GM12878 (cell line): ENCODE data around the gene ZDHHC14. TPM values are rescaled to one million over a fixed set of nuclear protein-coding genes. Genes with fewer than 3 reads are reported as not detected.
A peak's percentile ranks its signal among the peaks of the same experiment; 100 is the strongest.

Source experiments
- ATAC-seq: fragments of 200-7000 bp; cut with Tn5 transposase; 3 replicates; pipeline ENCODE4 v1.9.1; 2020; ENCODE audit warnings: mild to moderate bottlenecking, moderate library complexity
- BruUV-seq: library from RNA; stranded (reverse); fragments of 400-500 nt; replicated peaks from 2 replicates; lab custom pipeline; 2021; lab: Mats Ljungman, UMichigan
- CTCF ChIA-PET: fragments of 300-600 bp; sonication (Branson Sonifier 250); formaldehyde crosslinking; extraction: SDS; loops from one replicate; lab custom pipeline; 2021; ENCODE audit warnings: inconsistent platforms; lab: Yijun Ruan, JAX
- POLR2A ChIA-PET: fragments of 350-600 bp; formaldehyde crosslinking; extraction: SDS; loops from one replicate; lab custom pipeline; 2021; ENCODE audit warnings: inconsistent platforms; lab: Charles Lee
- RAD21 ChIA-PET: fragments of 300-600 bp; sonication (Branson Sonifier 250); formaldehyde crosslinking; loops from one replicate; lab custom pipeline; 2023; ENCODE audit warnings: antibody characterized with exemption; ENCODE audit not compliant: unreplicated experiment; lab: Charles Lee
- SMC1A ChIA-PET: fragments of 300-600 bp; sonication (Branson Sonifier 250); formaldehyde crosslinking; loops from one replicate; lab custom pipeline; 2023; ENCODE audit not compliant: unreplicated experiment, uncharacterized antibody; lab: Charles Lee
- DNase-seq: peaks from one replicate; pipeline ENCODE4 v3.0.0-alpha.2; 2011; ENCODE audit warnings: low read depth, low spot score
- FAIRE-seq: peaks from 3 replicates; lab custom pipeline; 2011; peaks lifted over from hg19 to GRCh38; lab: Jason Lieb, UNC
- H2AFZ ChIP-seq: 2 replicates; pipeline ENCODE4 v1.6.0; 2011; ENCODE audit warnings: low read depth, low read length, control low read depth; ENCODE audit not compliant: control insufficient read depth
- H3K27ac ChIP-seq: 2 replicates; pipeline ENCODE4 v1.5.1; 2011; ENCODE audit warnings: control low read depth; ENCODE audit not compliant: control insufficient read depth, insufficient read depth
- H3K27me3 ChIP-seq, 2 experiments: replicated peaks in 1 of 2; 2 replicates each; pipeline versions ENCODE4 v1.6.0 to v1.6.1; 2011; ENCODE audit warnings: low read length in 1 of 2; ENCODE audit not compliant: control insufficient read depth in 2 of 2, insufficient read depth in 2 of 2
- H3K36me3 ChIP-seq, 2 experiments: 2 replicates each; pipeline ENCODE4 v1.5.1; 2011; ENCODE audit warnings: low read length in 1 of 2; ENCODE audit not compliant: control insufficient read depth in 2 of 2, insufficient read depth in 2 of 2
- H3K4me1 ChIP-seq: 2 replicates; pipeline ENCODE4 v1.6.1; 2011; ENCODE audit warnings: mild to moderate bottlenecking, low read length, moderate library complexity, mixed read lengths; ENCODE audit not compliant: control insufficient read depth, insufficient read depth
- H3K4me2 ChIP-seq: 2 replicates; pipeline ENCODE4 v1.6.0; 2011; ENCODE audit warnings: control low read depth; ENCODE audit not compliant: control insufficient read depth, insufficient read depth
- H3K4me3 ChIP-seq: fragments of 200-600 bp; sonication (generic); 2 replicates; pipeline ENCODE4 v1.5.1; 2016
- H3K79me2 ChIP-seq: 2 replicates; pipeline ENCODE4 v1.6.0; 2011; ENCODE audit warnings: low read length; ENCODE audit not compliant: control insufficient read depth, insufficient read depth
- H3K9ac ChIP-seq: 2 replicates; pipeline ENCODE4 v1.8.0; 2011; ENCODE audit warnings: low read length, control low read depth, mixed read lengths; ENCODE audit not compliant: control insufficient read depth, insufficient read depth
- H3K9me3 ChIP-seq: replicated peaks from 3 replicates; pipeline ENCODE4 v1.5.1; 2011; ENCODE audit warnings: mild to moderate bottlenecking, low read length; ENCODE audit not compliant: control insufficient read depth, insufficient read depth
- H4K20me1 ChIP-seq: 2 replicates; pipeline ENCODE4 v1.6.0; 2011; ENCODE audit not compliant: control insufficient read depth, insufficient read depth
- HDGF ChIP-seq: fragments of 450-650 bp; IDR thresholded peaks from 2 replicates; pipeline ENCODE4 v1.6.1; 2016; ENCODE audit warnings: antibody characterized with exemption
- IKZF2 ChIP-seq, 2 experiments: fragments of 450-650 bp; IDR thresholded peaks; 2 replicates each; pipeline ENCODE4 v1.6.1; 2017; ENCODE audit warnings: mild to moderate bottlenecking in 2 of 2, moderate library complexity in 2 of 2
- MEF2B ChIP-seq: fragments of 450-650 bp; IDR thresholded peaks from 2 replicates; pipeline ENCODE4 v1.6.1; 2018; ENCODE audit warnings: mild to moderate bottlenecking, moderate library complexity; ENCODE audit not compliant: partially characterized antibody, poor library complexity, severe bottlenecking
- POLR2A ChIP-seq: IDR thresholded peaks from 2 replicates; pipeline ENCODE4 v1.6.1; 2011; ENCODE audit warnings: low read depth, mild to moderate bottlenecking, low read length
- SMAD1 ChIP-seq: fragments of 450-650 bp; IDR thresholded peaks from 2 replicates; pipeline ENCODE4 v1.6.1; 2018; ENCODE audit warnings: mild to moderate bottlenecking, low read depth; ENCODE audit not compliant: partially characterized antibody
- SMARCA5 ChIP-seq: fragments of 450-650 bp; IDR thresholded peaks from 2 replicates; pipeline ENCODE4 v1.6.1; 2017; ENCODE audit warnings: mild to moderate bottlenecking
- SP1 ChIP-seq: IDR thresholded peaks from one replicate; pipeline ENCODE4 v1.6.1; 2011; ENCODE audit warnings: low read depth, low read length
- SPI1 ChIP-seq: IDR thresholded peaks from 2 replicates; pipeline ENCODE4 v1.6.1; 2011; ENCODE audit warnings: low read depth, mild to moderate bottlenecking, low read length, moderate library complexity, borderline replicate concordance; ENCODE audit not compliant: insufficient read depth
- TCF7 ChIP-seq: IDR thresholded peaks from 2 replicates; pipeline ENCODE4 v1.6.1; 2014; ENCODE audit warnings: antibody characterized with exemption, borderline replicate concordance
- YY1 ChIP-seq: IDR thresholded peaks from 2 replicates; pipeline ENCODE4 v1.6.1; 2011; ENCODE audit warnings: low read depth, mild to moderate bottlenecking, low read length
- ZBED1 ChIP-seq: IDR thresholded peaks from 2 replicates; pipeline ENCODE4 v1.6.1; 2016; ENCODE audit warnings: borderline replicate concordance
- ZBTB33 ChIP-seq: fragments of 450-650 bp; IDR thresholded peaks from 2 replicates; pipeline ENCODE4 v1.6.1; 2017; ENCODE audit warnings: mild to moderate bottlenecking
- ZNF217 ChIP-seq: fragments of 450-650 bp; IDR thresholded peaks from 2 replicates; pipeline ENCODE4 v1.6.1; 2017; ENCODE audit warnings: antibody characterized with exemption, mild to moderate bottlenecking
- ZNF687 ChIP-seq: fragments of 450-650 bp; IDR thresholded peaks from 2 replicates; pipeline ENCODE4 v1.6.1; 2017; ENCODE audit warnings: mild to moderate bottlenecking, moderate library complexity
- WGBS: methylation state at CpG from one replicate; pipeline ENCODE4 v1.1.6; 2016; ENCODE audit warnings: low lambda C conversion rate; ENCODE audit not compliant: insufficient replicate concordance, insufficient coverage; ENCODE audit errors: missing lambda C conversion rate; 5-methylcytosine and 5-hydroxymethylcytosine counted together
- in situ Hi-C: fragments of 300-500 bp; cut with MboI; formaldehyde crosslinking; loops from 9 replicates; pipeline ENCODE4 v1.14.3; 2018; ENCODE audit warnings: mixed read lengths
- intact Hi-C: fragments of 100-400 bp; cut with micrococcal nuclease; formaldehyde crosslinking; loops from one replicate; pipeline ENCODE4 v1.14.2; 2022; ENCODE audit not compliant: unreplicated experiment
- polyA plus RNA-seq, 11 experiments: library from polyadenylated mRNA; depleted of rRNA in 4 of 11; unstranded in 6 of 11; stranded (reverse) in 5 of 11; fragments of >200 nt; fragmentation: Nextera tagmentation in 4 of 11; fragmentation: Illumina TruSeq in 1 of 11; extraction: Ambion mirVana in 4 of 11; extraction: Trizol in 1 of 11; gene quantifications; 1 replicate in 1 of 11; 2 replicates in 10 of 11; pipeline versions ENCODE4 v1.2.1 to v1.2.3, GENCODE V29; 2011 to 2016; ENCODE audit warnings: inconsistent platforms in 2 of 11, missing spikeins in 2 of 11, low read depth in 1 of 11
- total RNA-seq, 4 experiments: library from RNA; depleted of rRNA in 3 of 4; stranded (reverse); fragments of >200 nt in 3 of 4; fragmentation: Illumina TruSeq in 1 of 4; extraction: Trizol in 1 of 4; gene quantifications; 2 replicates each; pipeline versions ENCODE4 v1.2.1 to v1.2.3, GENCODE V29; 2013 to 2021

ZDHHC14 gene
- total and polyA plus RNA-seq, 10 of the 15 experiments (the other 5 are each of a cell fraction or from before 2014, with no cell fraction given) = 0.15 to 16.0 (median 0.76) TPM; not detected in 1

GRCh38 chr6:157597461-157598312, 216.7 kb downstream of the ZDHHC14 start:
- H3K36me3 ChIP-seq = peaks cover 0 to 3% of the 10 kb centered on the region in 2 experiments; a peak in 2 of 4 replicates
- H2AFZ ChIP-seq = no peak overlapping the region
- ATAC-seq = peak; percentile 91
- H3K9me3 ChIP-seq = no peaks in the 10 kb centered on the region; the same call in 2 of the 3 replicates
- ChIA-PET SMC1A (interaction anchor here (0.6 to 4.0 kb wide), 21 partner anchors 9 to 283 kb away, joined by 3 to 41 read pairs (median 5); partner anchors contain the start of gene TMEM242), CTCF (interaction anchor here (0.7 to 3.8 kb wide), 14 partner anchors 8 to 283 kb away, joined by 3 to 32 read pairs (median 5); partner anchors contain the start of gene TMEM242), POLR2A (interaction anchor here (1.3 to 1.6 kb wide), 2 partner anchors 26 to 36 kb away, joined by 4 read pairs; no protein-coding TSS in a partner anchor), RAD21 (interaction anchor here (0.8 to 7.3 kb wide), 10 partner anchors 10 to 283 kb away, joined by 3 to 56 read pairs (median 4); no protein-coding TSS in a partner anchor)
- H3K9ac ChIP-seq = no peak overlapping the region
- H4K20me1 ChIP-seq = no peaks in the 10 kb centered on the region
- H3K4me3 ChIP-seq = no peak overlapping the region
- intact Hi-C loops (loop anchor here (1.0 to 5.0 kb wide), 3 partner anchors 35 to 280 kb away; no protein-coding TSS in a partner anchor), in situ Hi-C loops (no loop called here)
- no peak for DNase-seq
- peak; percentile 78 for FAIRE-seq
- no peaks in the 10 kb centered on the region for H3K79me2 ChIP-seq
- WGBS = 23% methylated on average over 9 of the region's 9 CpGs
- BruUV-seq = no TSS peak
- no peaks in the 10 kb centered on the region for H3K27me3 ChIP-seq
- H3K4me2 ChIP-seq = no peak overlapping the region
- no peaks in the 10 kb centered on the region; the same call in 1 of the 2 replicates for H3K4me1 ChIP-seq
- H3K27ac ChIP-seq = no peak overlapping the region
- TF ChIP-seq ZBED1 (no peak), HDGF (peak; percentile 70), SMAD1 (no peak), SP1 (no peak), SPI1 (no peak), IKZF2 (IDR thresholded peaks at IDR 0.05) (peak; percentile 9 to 16; a peak in 1 of 4 replicates), POLR2A (no peak), ZBTB33 (no peak), MEF2B (peak; percentile 24), ZNF687 (peak; percentile 83), YY1 (peak; percentile 51; the same call in 1 of the 2 replicates), TCF7 (no peak), SMARCA5 (peak; percentile 34; the same call in 1 of the 2 replicates), ZNF217 (0 out of 2 replicates have a peak, but pooled peaks have one; percentile 32)
